Right lobe of liver (tissue), 6 donors: ENCODE results near the gene TMEM131L. TPM values are rescaled to one million over a fixed set of nuclear protein-coding genes. Genes with fewer than 3 reads are reported as not detected.

Source experiments
- ATAC-seq, 4 donors: fragments of 200-7000 bp; cut with Tn5 transposase; one replicate each; pipeline ENCODE4 v1.9.1; 2020; ENCODE audit warnings: mild to moderate bottlenecking in 4 of 4, moderate library complexity in 4 of 4
- DNase-seq, 3 donors: peaks; one replicate each; pipeline ENCODE4 v3.0.0-alpha.2; 2020
- H3K27ac ChIP-seq, 3 donors: fragments of 200-600 bp; one replicate each; pipeline ENCODE4 v1.8.0; 2022
- H3K27me3 ChIP-seq, 2 donors: fragments of 200-600 bp; one replicate each; pipeline ENCODE4 v1.8.0; 2022
- H3K36me3 ChIP-seq, 4 donors: fragments of 200-600 bp; sonication (generic) in 1 of 4; one replicate each; pipeline versions ENCODE4 v1.5.1 to v1.8.0; 2017 to 2022; ENCODE audit warnings: control low read depth in 1 of 4
- H3K4me1 ChIP-seq, 4 donors: fragments of 200-600 bp; sonication (generic) in 1 of 4; one replicate each; pipeline versions ENCODE4 v1.5.1 to v1.8.0; 2017 to 2022; ENCODE audit warnings: control low read depth in 1 of 4
- H3K4me3 ChIP-seq, 3 donors: fragments of 200-600 bp; one replicate each; pipeline ENCODE4 v1.8.0; 2022
- H3K9me3 ChIP-seq, 4 donors: fragments of 200-600 bp; sonication (generic) in 1 of 4; one replicate each; pipeline versions ENCODE4 v1.5.1 to v1.8.0; 2017 to 2022; ENCODE audit warnings: control low read depth in 1 of 4
- POLR2A ChIP-seq: fragments of 450-650 bp; IDR thresholded peaks from one replicate; pipeline ENCODE4 v1.6.1; 2017; ENCODE audit warnings: antibody characterized with exemption, mild to moderate bottlenecking
- WGBS: methylation state at CpG from one replicate; pipeline ENCODE4 v1.1.6; 2018; ENCODE audit warnings: low coverage, low lambda C conversion rate; ENCODE audit not compliant: insufficient coverage; ENCODE audit errors: missing lambda C conversion rate; 5-methylcytosine and 5-hydroxymethylcytosine counted together
- intact Hi-C, 2 donors: fragments of 100-400 bp; cut with DNase I; formaldehyde crosslinking; loops; one replicate each; pipeline versions ENCODE4 v1.11.2 to v1.14.1; 2022
- total RNA-seq, 6 experiments: library from RNA; depleted of rRNA in 2 of 6; stranded (reverse); fragments of >200 nt in 2 of 6; fragmentation: NEBNext Ultra II Directional in 3 of 6; extraction: Animal tissue kit (Norgen Biotek cat#: 25700) in 3 of 6; gene quantifications; one replicate each; pipeline versions ENCODE4 v1.1.0 to v1.2.4, GENCODE V29; 2016 to 2023
- TF ChIP-seq, protein P1 (sequence below), 4 donors: fragments of 200-600 bp in 3 of 4; fragments of 450-650 bp in 1 of 4; IDR thresholded peaks; one replicate each; pipeline versions ENCODE4 v1.5.1 to v1.8.0; 2016 to 2022; ENCODE audit warnings: antibody characterized with exemption in 4 of 4, mild to moderate bottlenecking in 2 of 4
- donor health status: DM: no; HTN: yes; CAD: no.
- donor health status: DM: no; HTN: no; CAD: no.
- donor health status: DM: no; HTN: no; CAD: no.
- donor health status: DM: no; HTN: yes; CAD: no.
- donor health status: DM: no; HTN: yes; CAD: no.

Gene TMEM131L
- total RNA-seq, 6 experiments from 2014 or later, result 13.2 to 19.6 (median 14.8) TPM

- Histone ChIP-seq H3K27me3 (no peaks in the 10 kb centered on the region), H3K4me1 (no peaks in the 10 kb centered on the region), H3K36me3 (peaks cover 0 to 47% (median 13%) of the 10 kb centered on the region in 4 donors), H3K27ac (no peak overlapping the region), H3K4me3 (no peak overlapping the region), H3K9me3 (no peaks in the 10 kb centered on the region)
- TF ChIP-seq POLR2A, result no peak
- TF ChIP-seq, protein P1, sequence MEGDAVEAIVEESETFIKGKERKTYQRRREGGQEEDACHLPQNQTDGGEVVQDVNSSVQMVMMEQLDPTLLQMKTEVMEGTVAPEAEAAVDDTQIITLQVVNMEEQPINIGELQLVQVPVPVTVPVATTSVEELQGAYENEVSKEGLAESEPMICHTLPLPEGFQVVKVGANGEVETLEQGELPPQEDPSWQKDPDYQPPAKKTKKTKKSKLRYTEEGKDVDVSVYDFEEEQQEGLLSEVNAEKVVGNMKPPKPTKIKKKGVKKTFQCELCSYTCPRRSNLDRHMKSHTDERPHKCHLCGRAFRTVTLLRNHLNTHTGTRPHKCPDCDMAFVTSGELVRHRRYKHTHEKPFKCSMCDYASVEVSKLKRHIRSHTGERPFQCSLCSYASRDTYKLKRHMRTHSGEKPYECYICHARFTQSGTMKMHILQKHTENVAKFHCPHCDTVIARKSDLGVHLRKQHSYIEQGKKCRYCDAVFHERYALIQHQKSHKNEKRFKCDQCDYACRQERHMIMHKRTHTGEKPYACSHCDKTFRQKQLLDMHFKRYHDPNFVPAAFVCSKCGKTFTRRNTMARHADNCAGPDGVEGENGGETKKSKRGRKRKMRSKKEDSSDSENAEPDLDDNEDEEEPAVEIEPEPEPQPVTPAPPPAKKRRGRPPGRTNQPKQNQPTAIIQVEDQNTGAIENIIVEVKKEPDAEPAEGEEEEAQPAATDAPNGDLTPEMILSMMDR (IDR thresholded peaks at IDR 0.05), result no peak
- 89% methylated on average over 2 of the region's 2 CpGs for WGBS
- ATAC-seq (no peak), DNase-seq (no peak)
- intact Hi-C loops, result no loop called here
Measured at GRCh38 chr4:153582954-153583702, 117.0 kb downstream of the TMEM131L start.

- DNase-seq (no peak), ATAC-seq (no peak)
- Histone ChIP-seq H3K27ac (no peak overlapping the region), H3K36me3 (peaks cover 0 to 64% (median 18%) of the 10 kb centered on the region in 4 donors), H3K27me3 (no peaks in the 10 kb centered on the region), H3K9me3 (no peaks in the 10 kb centered on the region), H3K4me3 (no peak overlapping the region), H3K4me1 (no peaks in the 10 kb centered on the region)
- 80% methylated on average over 4 of the region's 7 CpGs for WGBS
- TF ChIP-seq, protein P1 (IDR thresholded peaks at IDR 0.05), result no peak
- TF ChIP-seq POLR2A, result no peak
- intact Hi-C loops, result no loop called here
Measured at GRCh38 chr4:153585026-153585425, 118.9 kb downstream of the TMEM131L start.

- intact Hi-C loops, result no loop called here
- no peak for ATAC-seq
- no peaks in the 10 kb centered on the region for H3K4me1 ChIP-seq
- no peak for TF ChIP-seq POLR2A
- TF ChIP-seq, protein P1 (IDR thresholded peaks at IDR 0.05), result no peak
- peaks cover 0 to 73% (median 31%) of the 10 kb centered on the region in 4 donors for H3K36me3 ChIP-seq
- 90% methylated on average over 7 of the region's 7 CpGs for WGBS
- H3K27me3 ChIP-seq, result no peaks in the 10 kb centered on the region
- DNase-seq, result no peak
- H3K4me3 ChIP-seq, result no peak overlapping the region
- H3K27ac ChIP-seq, result no peak overlapping the region
- H3K9me3 ChIP-seq, result no peaks in the 10 kb centered on the region
Measured at GRCh38 chr4:153589703-153590595, 123.8 kb downstream of the TMEM131L start.

GRCh38 chr4:153591441-153591840 lies 125.3 kb downstream of the TMEM131L start:
- TF ChIP-seq, protein P1 (IDR thresholded peaks at IDR 0.05), result no peak
- no peak for TF ChIP-seq POLR2A
- peaks cover 0 to 72% (median 40%) of the 10 kb centered on the region in 4 donors for H3K36me3 ChIP-seq
- no peak overlapping the region for H3K27ac ChIP-seq
- intact Hi-C loops, result no loop called here
- H3K9me3 ChIP-seq, result no peaks in the 10 kb centered on the region
- DNase-seq (no peak), ATAC-seq (peak in 1 of 4 donors; percentile 23)
- H3K27me3 ChIP-seq, result no peaks in the 10 kb centered on the region
- WGBS, result 94% methylated on average over 8 of the region's 8 CpGs
- H3K4me1 ChIP-seq, result no peaks in the 10 kb centered on the region
- no peak overlapping the region for H3K4me3 ChIP-seq
